HCT116 (cell line): ENCODE data around the gene HMCN2. TPM values are rescaled to one million over a fixed set of nuclear protein-coding genes. Genes with fewer than 3 reads are reported as not detected.

Source experiments
- ATAC-seq: fragments of 200-7000 bp; cut with Tn5 transposase; 2 replicates; pipeline ENCODE4 v1.9.1; 2020; ENCODE audit warnings: mild to moderate bottlenecking, moderate library complexity
- BruUV-seq: library from RNA; stranded (reverse); fragments of 400-500 nt; replicated peaks from 2 replicates; lab custom pipeline; 2021; lab: Mats Ljungman, UMichigan
- CTCF ChIA-PET: fragments of 300-600 bp; sonication (Branson Sonifier 250); formaldehyde crosslinking; loops from one replicate; lab custom pipeline; 2021; ENCODE audit warnings: antibody characterized with exemption; lab: Charles Lee
- POLR2A ChIA-PET: fragments of 300-600, 350-600 bp; sonication (Branson Sonifier 250); formaldehyde crosslinking; loops from one replicate; lab custom pipeline; 2021; ENCODE audit warnings: antibody characterized with exemption; lab: Charles Lee
- RAD21 ChIA-PET, 2 experiments: fragments of 300-600 bp; sonication (Branson Sonifier 250); formaldehyde crosslinking; loops; one replicate each; lab custom pipeline; 2023; ENCODE audit warnings: low total read pairs in 2 of 2; ENCODE audit not compliant: uncharacterized antibody in 2 of 2, unreplicated experiment in 2 of 2, low non-redundant PET in 1 of 2; lab: Charles Lee
- DNase-seq: peaks from one replicate; pipeline ENCODE4 v3.0.0-alpha.2; 2010; ENCODE audit warnings: low read depth, low spot score
- H2AFZ ChIP-seq: fragments of 200-600 bp; shearing (Covaris generic), sonication (generic); 2 replicates; pipeline ENCODE4 v1.6.1; 2017; ENCODE audit warnings: low read depth, mixed run types, mixed read lengths, antibody characterized with exemption, low read length; ENCODE audit not compliant: poor library complexity, severe bottlenecking
- H3K27ac ChIP-seq: 2 replicates; pipeline ENCODE4 v1.5.1; 2012; ENCODE audit warnings: low read depth, low read length
- H3K27me3 ChIP-seq: fragments of 200-600 bp; sonication (generic); 2 replicates; pipeline ENCODE4 v1.6.1; 2016; ENCODE audit warnings: mixed run types, low read length, mixed read lengths; ENCODE audit not compliant: insufficient read depth
- H3K36me3 ChIP-seq, 2 experiments: fragments of 200-500 bp in 1 of 2; fragments of 200-600 bp in 1 of 2; sonication (Bioruptor generic) in 1 of 2; sonication (generic) in 1 of 2; 2 replicates each; pipeline versions ENCODE4 v1.5.1 to v1.6.1; 2014 to 2016; ENCODE audit warnings: low read length in 2 of 2, inconsistent platforms in 1 of 2, mixed read lengths in 1 of 2, mixed run types in 1 of 2; ENCODE audit not compliant: insufficient read depth in 2 of 2, control insufficient read depth in 1 of 2
- H3K4me1 ChIP-seq, 2 experiments: fragments of 200-600 bp in 1 of 2; sonication (generic) in 1 of 2; 2 replicates each; pipeline versions ENCODE4 v1.5.1 to v1.6.1; 2012 to 2017; ENCODE audit warnings: low read length in 2 of 2, inconsistent platforms in 1 of 2, mild to moderate bottlenecking in 1 of 2, mixed read lengths in 1 of 2, mixed run types in 1 of 2, moderate library complexity in 1 of 2; ENCODE audit not compliant: insufficient read depth in 2 of 2, control insufficient read depth in 1 of 2
- H3K4me2 ChIP-seq: fragments of 200-600 bp; sonication (generic); 2 replicates; pipeline ENCODE4 v1.6.1; 2017; ENCODE audit warnings: mixed run types, low read length, mixed read lengths
- H3K4me3 ChIP-seq, 2 experiments: fragments of 200-600 bp in 1 of 2; sonication (generic) in 1 of 2; replicated peaks in 1 of 2; 2 replicates each; pipeline ENCODE4 v1.5.1; 2011 to 2016; ENCODE audit warnings: low read length in 2 of 2, control low read depth in 1 of 2, low read depth in 1 of 2, mild to moderate bottlenecking in 1 of 2, mixed read lengths in 1 of 2, mixed run types in 1 of 2
- H3K79me2 ChIP-seq: fragments of 200-600 bp; sonication (generic); 2 replicates; pipeline ENCODE4 v1.6.1; 2017; ENCODE audit warnings: mild to moderate bottlenecking, mixed run types, low read length, moderate library complexity, mixed read lengths; ENCODE audit not compliant: insufficient read depth
- H3K9ac ChIP-seq: fragments of 200-600 bp; sonication (generic); 2 replicates; pipeline ENCODE4 v1.6.1; 2016; ENCODE audit warnings: low read length, mixed read lengths
- H3K9me2 ChIP-seq: fragments of 200-600 bp; sonication (generic), shearing (Covaris generic); 2 replicates; pipeline ENCODE4 v1.6.1; 2017; ENCODE audit warnings: mixed run types, mild to moderate bottlenecking, moderate library complexity; ENCODE audit not compliant: insufficient read depth
- H3K9me3 ChIP-seq, 2 experiments: fragments of 200-500 bp in 1 of 2; fragments of 200-600 bp in 1 of 2; sonication (Bioruptor generic) in 1 of 2; sonication (generic) in 1 of 2; 2 replicates each; pipeline ENCODE4 v1.6.1; 2014 to 2017; ENCODE audit warnings: low read length in 2 of 2, mixed read lengths in 2 of 2, inconsistent platforms in 1 of 2, low read depth in 1 of 2, mild to moderate bottlenecking in 1 of 2, mixed run types in 1 of 2, moderate library complexity in 1 of 2; ENCODE audit not compliant: control insufficient read depth in 1 of 2, insufficient read depth in 1 of 2
- H4K20me1 ChIP-seq: fragments of 200-600 bp; sonication (generic), shearing (Covaris generic); 2 replicates; pipeline ENCODE4 v1.6.1; 2017; ENCODE audit warnings: mixed run types, mild to moderate bottlenecking, moderate library complexity; ENCODE audit not compliant: insufficient read depth
- CEBPB ChIP-seq: IDR thresholded peaks from 2 replicates; pipeline ENCODE4 v1.6.1; 2012; ENCODE audit warnings: low read depth
- EGR1 ChIP-seq: IDR thresholded peaks from 2 replicates; pipeline ENCODE4 v1.6.1; 2012; ENCODE audit warnings: low read depth
- EZH2 ChIP-seq: fragments of 200-600 bp; sonication (generic); IDR thresholded peaks from 2 replicates; pipeline ENCODE4 v1.6.1; 2017; ENCODE audit warnings: antibody characterized with exemption, mixed run types
- EZH2phosphoT487 ChIP-seq: fragments of 200-600 bp; IDR thresholded peaks from 2 replicates; pipeline ENCODE4 v1.6.1; 2018; ENCODE audit warnings: antibody characterized with exemption, borderline replicate concordance
- FOSL1 ChIP-seq: IDR thresholded peaks from 2 replicates; pipeline ENCODE4 v1.6.1; 2012; ENCODE audit warnings: low read depth
- JUND ChIP-seq: IDR thresholded peaks from 2 replicates; pipeline ENCODE4 v1.6.1; 2012
- POLR2AphosphoS5 ChIP-seq: IDR thresholded peaks from 2 replicates; pipeline ENCODE4 v1.6.1; 2011; ENCODE audit warnings: mild to moderate bottlenecking, low read depth, low read length, moderate library complexity
- RAD21 ChIP-seq: IDR thresholded peaks from 2 replicates; pipeline ENCODE4 v1.6.1; 2012; ENCODE audit warnings: low read depth, mild to moderate bottlenecking
- SIN3A ChIP-seq: IDR thresholded peaks from 2 replicates; pipeline ENCODE4 v1.6.1; 2012; ENCODE audit warnings: low read depth
- SP1 ChIP-seq: IDR thresholded peaks from 2 replicates; pipeline ENCODE4 v1.6.1; 2012; ENCODE audit warnings: low read depth
- SRF ChIP-seq: IDR thresholded peaks from 2 replicates; pipeline ENCODE4 v1.6.1; 2012; ENCODE audit warnings: low read depth
- TCF7L2 ChIP-seq: IDR thresholded peaks from 2 replicates; pipeline ENCODE4 v1.7.0; 2011; ENCODE audit warnings: borderline replicate concordance, inconsistent platforms; ENCODE audit not compliant: insufficient read depth, insufficient read length; ENCODE audit errors: extremely low read depth
- YY1 ChIP-seq: IDR thresholded peaks from 2 replicates; pipeline ENCODE4 v1.6.1; 2011; ENCODE audit warnings: low read length, low read depth, moderate library complexity, mild to moderate bottlenecking; ENCODE audit not compliant: insufficient replicate concordance; ENCODE audit errors: extremely low read depth
- ZFX ChIP-seq: fragments of 450-650 bp; IDR thresholded peaks from 2 replicates; pipeline ENCODE4 v1.6.1; 2017
- ZNF274 ChIP-seq: fragments of 200-500 bp; sonication (Bioruptor generic); IDR thresholded peaks from 2 replicates; pipeline ENCODE4 v1.6.1; 2014; ENCODE audit warnings: mild to moderate bottlenecking, low read depth, low read length, inconsistent platforms
- intact Hi-C: fragments of 100-400 bp; cut with micrococcal nuclease; formaldehyde crosslinking; loops from 2 replicates; pipeline ENCODE4 v1.10.0; 2022
- total RNA-seq: library from RNA; stranded (reverse); gene quantifications from one replicate; pipeline ENCODE4 v1.2.1, GENCODE V29; 2021; ENCODE audit not compliant: unreplicated experiment
- TF ChIP-seq, protein P1 (sequence below): IDR thresholded peaks from 2 replicates; pipeline ENCODE4 v1.6.1; 2012
- TF ChIP-seq, protein P2 (sequence below): IDR thresholded peaks from 2 replicates; pipeline ENCODE4 v1.6.1; 2012; ENCODE audit warnings: low read depth
- TF ChIP-seq, protein P3 (sequence below), 3 experiments: fragments of 200-600 bp in 1 of 3; sonication (generic) in 1 of 3; IDR thresholded peaks in 2 of 3; conservative IDR thresholded peaks in 1 of 3; 2 replicates each; pipeline ENCODE4 v1.5.1; 2012 to 2017; ENCODE audit warnings: low read depth in 2 of 3, low read length in 2 of 3, antibody characterized with exemption in 1 of 3, borderline replicate concordance in 1 of 3, control low read depth in 1 of 3, mild to moderate bottlenecking in 1 of 3, mixed read lengths in 1 of 3, mixed run types in 1 of 3, moderate library complexity in 1 of 3; ENCODE audit not compliant: insufficient read depth in 1 of 3
- TF ChIP-seq, protein P4 (sequence below): IDR thresholded peaks from 2 replicates; pipeline ENCODE4 v1.6.1; 2012
- TF ChIP-seq, protein P5 (sequence below): IDR thresholded peaks from 2 replicates; pipeline ENCODE4 v1.6.1; 2011; ENCODE audit warnings: mild to moderate bottlenecking, low read length, moderate library complexity; ENCODE audit not compliant: insufficient replicate concordance; ENCODE audit errors: extremely low read depth

HMCN2 gene
- total RNA-seq, 1 experiment from 2014 or later = 0.22 TPM

DNA sequence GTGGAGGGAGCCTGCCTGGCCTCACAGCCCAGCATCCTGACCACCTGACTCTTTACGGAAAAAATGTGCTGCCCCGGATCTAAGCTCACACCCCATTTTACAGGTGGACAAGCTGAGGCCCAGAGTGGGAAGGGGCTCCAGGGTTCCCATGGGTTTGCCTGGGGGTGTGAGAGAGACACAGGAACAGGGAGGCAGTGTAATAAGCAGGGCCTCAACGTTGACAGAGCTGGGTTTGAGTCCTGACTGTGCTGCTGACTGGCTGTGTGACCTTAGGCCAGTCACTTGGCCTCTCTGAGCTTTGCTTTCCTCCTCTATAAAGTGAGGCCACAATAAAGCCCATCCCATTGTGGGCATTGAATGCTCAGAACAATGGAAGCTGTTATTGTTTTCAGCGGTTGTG, 73.7 kb downstream of the HMCN2 start:
- ATAC-seq (no peak), DNase-seq (no peak)
- CTCF ChIA-PET = no interaction called here
- BruUV-seq = no TSS peak
- H3K4me1 ChIP-seq = no peaks in the 10 kb centered on the region; a peak in 1 of 4 replicates
- peaks cover 5% of the 10 kb centered on the region; the same call in 1 of the 2 replicates for H3K27me3 ChIP-seq
- TF ChIP-seq, protein P1, sequence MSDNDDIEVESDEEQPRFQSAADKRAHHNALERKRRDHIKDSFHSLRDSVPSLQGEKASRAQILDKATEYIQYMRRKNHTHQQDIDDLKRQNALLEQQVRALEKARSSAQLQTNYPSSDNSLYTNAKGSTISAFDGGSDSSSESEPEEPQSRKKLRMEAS = no peak
- no peak for TF ChIP-seq YY1
- no peak for TF ChIP-seq JUND
- TF ChIP-seq, protein P2, sequence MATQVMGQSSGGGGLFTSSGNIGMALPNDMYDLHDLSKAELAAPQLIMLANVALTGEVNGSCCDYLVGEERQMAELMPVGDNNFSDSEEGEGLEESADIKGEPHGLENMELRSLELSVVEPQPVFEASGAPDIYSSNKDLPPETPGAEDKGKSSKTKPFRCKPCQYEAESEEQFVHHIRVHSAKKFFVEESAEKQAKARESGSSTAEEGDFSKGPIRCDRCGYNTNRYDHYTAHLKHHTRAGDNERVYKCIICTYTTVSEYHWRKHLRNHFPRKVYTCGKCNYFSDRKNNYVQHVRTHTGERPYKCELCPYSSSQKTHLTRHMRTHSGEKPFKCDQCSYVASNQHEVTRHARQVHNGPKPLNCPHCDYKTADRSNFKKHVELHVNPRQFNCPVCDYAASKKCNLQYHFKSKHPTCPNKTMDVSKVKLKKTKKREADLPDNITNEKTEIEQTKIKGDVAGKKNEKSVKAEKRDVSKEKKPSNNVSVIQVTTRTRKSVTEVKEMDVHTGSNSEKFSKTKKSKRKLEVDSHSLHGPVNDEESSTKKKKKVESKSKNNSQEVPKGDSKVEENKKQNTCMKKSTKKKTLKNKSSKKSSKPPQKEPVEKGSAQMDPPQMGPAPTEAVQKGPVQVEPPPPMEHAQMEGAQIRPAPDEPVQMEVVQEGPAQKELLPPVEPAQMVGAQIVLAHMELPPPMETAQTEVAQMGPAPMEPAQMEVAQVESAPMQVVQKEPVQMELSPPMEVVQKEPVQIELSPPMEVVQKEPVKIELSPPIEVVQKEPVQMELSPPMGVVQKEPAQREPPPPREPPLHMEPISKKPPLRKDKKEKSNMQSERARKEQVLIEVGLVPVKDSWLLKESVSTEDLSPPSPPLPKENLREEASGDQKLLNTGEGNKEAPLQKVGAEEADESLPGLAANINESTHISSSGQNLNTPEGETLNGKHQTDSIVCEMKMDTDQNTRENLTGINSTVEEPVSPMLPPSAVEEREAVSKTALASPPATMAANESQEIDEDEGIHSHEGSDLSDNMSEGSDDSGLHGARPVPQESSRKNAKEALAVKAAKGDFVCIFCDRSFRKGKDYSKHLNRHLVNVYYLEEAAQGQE = no peak
- no peak for TF ChIP-seq ZFX
- TF ChIP-seq, protein P3, sequence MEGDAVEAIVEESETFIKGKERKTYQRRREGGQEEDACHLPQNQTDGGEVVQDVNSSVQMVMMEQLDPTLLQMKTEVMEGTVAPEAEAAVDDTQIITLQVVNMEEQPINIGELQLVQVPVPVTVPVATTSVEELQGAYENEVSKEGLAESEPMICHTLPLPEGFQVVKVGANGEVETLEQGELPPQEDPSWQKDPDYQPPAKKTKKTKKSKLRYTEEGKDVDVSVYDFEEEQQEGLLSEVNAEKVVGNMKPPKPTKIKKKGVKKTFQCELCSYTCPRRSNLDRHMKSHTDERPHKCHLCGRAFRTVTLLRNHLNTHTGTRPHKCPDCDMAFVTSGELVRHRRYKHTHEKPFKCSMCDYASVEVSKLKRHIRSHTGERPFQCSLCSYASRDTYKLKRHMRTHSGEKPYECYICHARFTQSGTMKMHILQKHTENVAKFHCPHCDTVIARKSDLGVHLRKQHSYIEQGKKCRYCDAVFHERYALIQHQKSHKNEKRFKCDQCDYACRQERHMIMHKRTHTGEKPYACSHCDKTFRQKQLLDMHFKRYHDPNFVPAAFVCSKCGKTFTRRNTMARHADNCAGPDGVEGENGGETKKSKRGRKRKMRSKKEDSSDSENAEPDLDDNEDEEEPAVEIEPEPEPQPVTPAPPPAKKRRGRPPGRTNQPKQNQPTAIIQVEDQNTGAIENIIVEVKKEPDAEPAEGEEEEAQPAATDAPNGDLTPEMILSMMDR (IDR thresholded peaks at IDR 0.05 in 2 of 3, conservative IDR thresholded peaks at IDR 0.05 in 1 of 3; ENCODE audit: borderline replicate concordance in 1 of 3, insufficient read depth in 1 of 3, low read depth in 2 of 3, low read length in 2 of 3) = no peak
- TF ChIP-seq EGR1 = no peak
- no peak for TF ChIP-seq SIN3A
- TF ChIP-seq POLR2AphosphoS5 = no peak
- TF ChIP-seq, protein P4, sequence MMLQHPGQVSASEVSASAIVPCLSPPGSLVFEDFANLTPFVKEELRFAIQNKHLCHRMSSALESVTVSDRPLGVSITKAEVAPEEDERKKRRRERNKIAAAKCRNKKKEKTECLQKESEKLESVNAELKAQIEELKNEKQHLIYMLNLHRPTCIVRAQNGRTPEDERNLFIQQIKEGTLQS = no peak
- no peak for TF ChIP-seq FOSL1
- TF ChIP-seq TCF7L2 = no peak
- no peak for TF ChIP-seq RAD21
- no peak for TF ChIP-seq ZNF274
- TF ChIP-seq CEBPB = no peak
- TF ChIP-seq, protein P5, sequence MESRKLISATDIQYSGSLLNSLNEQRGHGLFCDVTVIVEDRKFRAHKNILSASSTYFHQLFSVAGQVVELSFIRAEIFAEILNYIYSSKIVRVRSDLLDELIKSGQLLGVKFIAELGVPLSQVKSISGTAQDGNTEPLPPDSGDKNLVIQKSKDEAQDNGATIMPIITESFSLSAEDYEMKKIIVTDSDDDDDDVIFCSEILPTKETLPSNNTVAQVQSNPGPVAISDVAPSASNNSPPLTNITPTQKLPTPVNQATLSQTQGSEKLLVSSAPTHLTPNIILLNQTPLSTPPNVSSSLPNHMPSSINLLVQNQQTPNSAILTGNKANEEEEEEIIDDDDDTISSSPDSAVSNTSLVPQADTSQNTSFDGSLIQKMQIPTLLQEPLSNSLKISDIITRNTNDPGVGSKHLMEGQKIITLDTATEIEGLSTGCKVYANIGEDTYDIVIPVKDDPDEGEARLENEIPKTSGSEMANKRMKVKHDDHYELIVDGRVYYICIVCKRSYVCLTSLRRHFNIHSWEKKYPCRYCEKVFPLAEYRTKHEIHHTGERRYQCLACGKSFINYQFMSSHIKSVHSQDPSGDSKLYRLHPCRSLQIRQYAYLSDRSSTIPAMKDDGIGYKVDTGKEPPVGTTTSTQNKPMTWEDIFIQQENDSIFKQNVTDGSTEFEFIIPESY = no peak
- TF ChIP-seq EZH2 = no peak
- TF ChIP-seq SRF = no peak
- TF ChIP-seq SP1 = no peak
- TF ChIP-seq EZH2phosphoT487 = no peak
- no peak overlapping the region for H3K9ac ChIP-seq
- no peaks in the 10 kb centered on the region for H3K9me3 ChIP-seq
- no peaks in the 10 kb centered on the region for H3K79me2 ChIP-seq
- no peaks in the 10 kb centered on the region for H4K20me1 ChIP-seq
- intact Hi-C loops = no loop called here
- H3K36me3 ChIP-seq = no peaks in the 10 kb centered on the region
- no peak overlapping the region for H2AFZ ChIP-seq
- no peak overlapping the region for H3K4me3 ChIP-seq
- H3K27ac ChIP-seq = no peak overlapping the region
- RAD21 ChIA-PET = no interaction called here
- no peak overlapping the region for H3K4me2 ChIP-seq
- no peaks in the 10 kb centered on the region for H3K9me2 ChIP-seq
- POLR2A ChIA-PET = no interaction called here
